A673 (cell line): ENCODE results near the gene NPIPB9. TPM values are rescaled to one million over a fixed set of nuclear protein-coding genes. Genes with fewer than 3 reads are reported as not detected.
A peak's percentile ranks its signal among the peaks of the same experiment; 100 is the strongest.
"Not testable (repeated sequence)": the region's sequence is repeated elsewhere in the genome, so short reads cannot be mapped to it uniquely, and the experiment has no call there.

Source experiments
- BruUV-seq: library from RNA; stranded (reverse); fragments of 400-500 nt; replicated peaks from 2 replicates; lab custom pipeline; 2021; lab: Mats Ljungman, UMichigan
- CTCF ChIA-PET: fragments of 300-600 bp; sonication (Branson Sonifier 250); formaldehyde crosslinking; loops from one replicate; lab custom pipeline; 2022; ENCODE audit warnings: antibody characterized with exemption; lab: Charles Lee
- POLR2A ChIA-PET: fragments of 300-600 bp; sonication (Branson Sonifier 250); formaldehyde crosslinking; loops from one replicate; lab custom pipeline; 2022; ENCODE audit warnings: antibody characterized with exemption; ENCODE audit not compliant: low non-redundant PET; lab: Charles Lee
- DNase-seq: peaks from one replicate; pipeline ENCODE4 v3.0.0-alpha.2; 2015; ENCODE audit warnings: low spot score
- H3K27ac ChIP-seq: fragments of 200-600 bp; sonication (generic); 2 replicates; pipeline ENCODE4 v1.5.1; 2016; ENCODE audit warnings: mixed run types, low read depth, mild to moderate bottlenecking, mixed read lengths, antibody characterized with exemption, low read length; ENCODE audit not compliant: poor library complexity, severe bottlenecking
- H3K27me3 ChIP-seq: fragments of 200-600 bp; sonication (generic); replicated peaks from 2 replicates; pipeline ENCODE4 v1.6.1; 2017; ENCODE audit warnings: mixed run types, low read depth, mild to moderate bottlenecking, mixed read lengths, antibody characterized with exemption, low read length; ENCODE audit not compliant: insufficient read depth, poor library complexity
- H3K36me3 ChIP-seq: fragments of 200-600 bp; sonication (generic); 2 replicates; pipeline ENCODE4 v1.6.1; 2016; ENCODE audit warnings: mixed run types, mild to moderate bottlenecking, mixed read lengths, antibody characterized with exemption, low read length; ENCODE audit not compliant: insufficient read depth, poor library complexity, severe bottlenecking
- H3K4me1 ChIP-seq: fragments of 200-600 bp; sonication (generic); 2 replicates; pipeline ENCODE4 v1.6.1; 2017; ENCODE audit warnings: mixed run types, mild to moderate bottlenecking, mixed read lengths, antibody characterized with exemption, low read length; ENCODE audit not compliant: insufficient read depth, poor library complexity, severe bottlenecking
- H3K4me3 ChIP-seq: fragments of 200-600 bp; sonication (generic); 2 replicates; pipeline ENCODE4 v1.5.1; 2016; ENCODE audit warnings: low read depth, mixed run types, mild to moderate bottlenecking, mixed read lengths, low read length; ENCODE audit not compliant: poor library complexity, severe bottlenecking
- H3K9me3 ChIP-seq: fragments of 200-600 bp; sonication (generic); 2 replicates; pipeline ENCODE4 v1.6.1; 2016; ENCODE audit warnings: mixed run types, low read depth, mild to moderate bottlenecking, mixed read lengths, antibody characterized with exemption, low read length; ENCODE audit not compliant: poor library complexity, severe bottlenecking
- intact Hi-C: fragments of 100-400 bp; cut with micrococcal nuclease; formaldehyde crosslinking; loops from one replicate; pipeline ENCODE4 v1.10.0; 2022; ENCODE audit not compliant: unreplicated experiment
- total RNA-seq: library from RNA; stranded (reverse); gene quantifications from 2 replicates; pipeline ENCODE4 v1.2.3, GENCODE V29; 2021

NPIPB9 gene
- total RNA-seq, 1 experiment from 2014 or later, result 0.92 TPM

DNA sequence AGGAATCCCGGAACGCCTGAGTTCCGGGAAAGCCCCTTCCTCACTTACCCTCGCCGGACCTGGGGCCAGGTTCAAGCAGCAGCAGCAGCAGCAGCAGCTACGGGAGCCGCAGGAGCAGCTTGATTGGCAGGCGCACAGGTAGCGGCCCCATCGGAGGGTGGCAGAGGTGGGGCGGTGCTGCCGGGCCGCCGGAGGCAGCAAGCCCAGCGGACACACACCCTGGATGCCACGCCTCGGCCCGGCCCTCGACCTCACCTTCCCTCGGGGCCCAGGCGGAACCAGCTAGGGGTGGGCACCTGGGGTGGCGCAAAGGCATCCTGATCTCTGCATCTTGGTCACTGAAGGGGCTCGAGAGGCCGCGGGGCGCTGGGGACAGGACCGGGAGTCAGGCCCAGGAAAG, 11.0 kb upstream of the NPIPB9 start:
- intact Hi-C loops, BruUV-seq: not testable (repeated sequence)

DNA sequence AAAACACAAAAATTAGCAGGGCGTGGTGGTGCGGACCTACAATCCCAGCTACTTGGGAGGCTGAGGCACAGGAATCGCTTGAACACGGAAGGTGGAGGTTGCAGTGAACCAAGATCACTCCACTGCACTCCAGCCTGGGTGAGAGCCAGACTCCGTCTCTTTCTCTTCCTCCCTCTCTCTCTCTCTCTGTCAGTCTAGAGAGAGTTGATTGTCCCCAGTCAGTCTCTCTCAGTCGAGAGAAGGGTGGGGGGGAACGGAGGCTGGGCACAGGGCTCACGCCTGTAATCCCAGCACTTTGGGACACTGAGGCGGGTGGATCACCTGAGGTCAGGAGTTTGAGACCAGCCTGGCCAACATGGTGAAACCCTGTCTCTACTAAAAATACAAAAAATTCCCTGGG, 10.3 kb upstream of the NPIPB9 start:
- POLR2A ChIA-PET, CTCF ChIA-PET, BruUV-seq, H3K4me1 ChIP-seq, H3K36me3 ChIP-seq, H3K4me3 ChIP-seq, H3K9me3 ChIP-seq, intact Hi-C loops, H3K27me3 ChIP-seq, H3K27ac ChIP-seq: not testable (repeated sequence)
- peak; percentile 0 for DNase-seq

More for the DNA sequence above, 11.0 kb upstream of the NPIPB9 start:
- H3K27ac ChIP-seq, CTCF ChIA-PET, POLR2A ChIA-PET, H3K4me1 ChIP-seq, H3K36me3 ChIP-seq, H3K9me3 ChIP-seq, H3K4me3 ChIP-seq, H3K27me3 ChIP-seq, DNase-seq: not testable (repeated sequence)

DNA sequence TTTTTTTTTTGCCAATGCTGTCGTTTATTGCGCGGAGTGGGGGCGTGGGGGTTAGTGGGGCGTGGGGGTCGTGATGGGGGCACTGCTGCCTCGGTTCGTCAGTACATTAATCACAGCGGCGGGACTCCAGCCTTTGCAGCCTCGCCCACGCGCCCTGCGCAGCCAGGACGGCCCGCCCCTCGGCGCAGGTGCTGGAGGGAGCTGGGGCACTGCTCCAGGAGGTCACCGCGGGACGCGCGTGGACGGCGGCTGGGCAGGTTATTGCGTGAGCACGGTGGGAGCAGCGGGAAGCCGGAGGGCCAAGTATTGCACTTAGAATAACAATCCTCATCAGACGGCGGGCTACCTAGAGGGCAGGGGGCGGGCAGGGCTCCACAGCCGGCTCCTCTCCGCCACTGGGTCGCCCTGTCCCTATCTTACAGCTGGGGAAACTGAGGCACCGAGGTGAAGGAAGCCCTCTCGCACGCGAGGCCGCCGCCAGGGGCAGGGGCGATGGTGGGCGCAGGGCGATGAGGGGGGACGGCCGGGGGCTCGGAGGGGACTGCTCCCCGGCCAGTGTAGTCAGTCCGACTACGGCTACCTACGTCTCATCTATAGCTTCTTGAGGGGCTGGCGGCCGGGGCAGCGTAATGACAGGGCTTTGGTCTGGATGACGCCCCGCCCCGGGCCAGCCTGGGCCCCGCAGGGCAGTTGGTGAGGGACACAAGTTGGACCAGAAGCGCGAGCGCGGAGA, 4.8 kb upstream of the NPIPB9 start:
- POLR2A ChIA-PET, intact Hi-C loops, H3K27me3 ChIP-seq, H3K9me3 ChIP-seq, DNase-seq, H3K4me1 ChIP-seq, CTCF ChIA-PET, H3K4me3 ChIP-seq, BruUV-seq, H3K27ac ChIP-seq, H3K36me3 ChIP-seq: not testable (repeated sequence)

DNA sequence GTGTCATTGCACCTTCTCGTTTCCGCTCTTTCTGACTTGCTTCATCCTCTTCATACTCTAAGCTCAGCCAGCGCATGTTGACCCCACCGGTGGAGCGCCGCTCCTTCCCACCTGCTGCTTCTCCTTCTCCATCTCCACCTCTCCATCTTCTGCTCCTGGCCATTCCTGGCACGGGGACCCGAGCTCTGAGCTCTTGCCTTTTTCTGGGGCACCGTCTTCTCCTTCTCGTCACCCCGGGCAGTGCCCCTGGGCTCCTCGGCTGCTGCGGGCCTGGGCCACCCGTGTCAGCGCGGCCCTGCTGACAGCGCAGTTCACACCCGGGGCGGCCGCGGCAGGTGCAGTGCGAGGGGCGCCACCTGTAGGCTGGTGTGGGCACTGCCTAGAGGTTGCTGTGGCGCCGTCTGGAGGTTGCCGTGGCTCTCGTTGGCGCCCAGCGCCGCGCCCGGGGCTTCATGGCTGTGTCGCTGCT, 1.6 kb upstream of the NPIPB9 start:
- intact Hi-C loops, H3K27me3 ChIP-seq, BruUV-seq, H3K4me1 ChIP-seq, H3K4me3 ChIP-seq, H3K27ac ChIP-seq, H3K9me3 ChIP-seq, CTCF ChIA-PET, H3K36me3 ChIP-seq, DNase-seq, POLR2A ChIA-PET: not testable (repeated sequence)

DNA sequence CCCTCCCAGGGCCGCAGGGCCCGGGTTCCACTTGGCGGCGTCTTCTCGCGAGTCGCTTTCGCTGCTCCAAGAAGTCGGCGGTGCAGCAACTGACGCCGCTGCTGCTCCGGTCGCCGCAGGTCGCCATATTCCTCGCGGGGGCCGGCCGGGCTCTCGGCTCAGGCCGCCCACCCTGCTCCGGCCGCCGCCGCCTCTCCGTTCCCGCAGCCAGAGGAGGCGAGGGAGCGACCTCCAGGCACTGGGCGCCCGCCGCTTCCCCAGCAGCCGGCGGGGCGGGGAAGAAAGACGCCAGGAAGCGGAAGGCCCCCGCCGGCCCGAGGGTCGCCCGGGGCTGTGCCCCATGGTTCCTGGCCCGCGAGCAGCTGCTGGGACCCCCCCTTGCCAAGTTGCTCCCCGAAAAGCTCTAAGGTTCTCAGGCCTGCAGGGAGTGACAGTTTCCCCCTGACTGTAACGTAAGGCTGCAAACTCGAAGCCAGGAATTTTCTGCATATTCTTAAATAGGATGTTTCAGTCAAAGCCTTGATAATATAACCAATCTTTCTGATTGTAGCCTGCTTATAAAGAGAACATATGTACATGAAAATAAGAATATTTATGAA, 1.0 kb upstream of the NPIPB9 start:
- H3K4me1 ChIP-seq, intact Hi-C loops: not testable (repeated sequence)

DNA sequence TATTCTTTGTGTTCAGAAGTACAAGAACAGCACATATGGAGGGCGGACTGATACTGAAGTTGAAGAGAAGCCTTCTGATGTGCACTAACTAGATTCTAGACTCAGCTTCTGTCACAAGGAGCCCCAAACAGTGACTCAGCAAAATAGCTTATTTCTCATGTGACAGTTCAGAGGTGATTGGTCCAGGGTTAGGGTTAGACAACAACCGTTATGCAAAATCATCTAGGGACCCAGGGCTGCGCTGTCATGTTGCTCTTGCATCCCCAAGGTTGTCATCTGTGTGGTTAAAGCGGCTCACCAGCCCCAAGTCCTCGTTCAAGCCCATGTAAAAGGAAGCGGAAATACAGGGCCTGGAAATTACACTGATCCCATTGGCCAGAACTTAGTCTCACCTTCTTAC, 30.1 kb downstream of the NPIPB9 start:
- H3K4me3 ChIP-seq, intact Hi-C loops, BruUV-seq, POLR2A ChIA-PET, CTCF ChIA-PET, DNase-seq, H3K9me3 ChIP-seq, H3K27ac ChIP-seq, H3K4me1 ChIP-seq, H3K27me3 ChIP-seq, H3K36me3 ChIP-seq: not testable (repeated sequence)

More for the DNA sequence above, 1.0 kb upstream of the NPIPB9 start:
- CTCF ChIA-PET, H3K27ac ChIP-seq, H3K36me3 ChIP-seq, DNase-seq, H3K27me3 ChIP-seq, H3K9me3 ChIP-seq, H3K4me3 ChIP-seq, POLR2A ChIA-PET, BruUV-seq: not testable (repeated sequence)

DNA sequence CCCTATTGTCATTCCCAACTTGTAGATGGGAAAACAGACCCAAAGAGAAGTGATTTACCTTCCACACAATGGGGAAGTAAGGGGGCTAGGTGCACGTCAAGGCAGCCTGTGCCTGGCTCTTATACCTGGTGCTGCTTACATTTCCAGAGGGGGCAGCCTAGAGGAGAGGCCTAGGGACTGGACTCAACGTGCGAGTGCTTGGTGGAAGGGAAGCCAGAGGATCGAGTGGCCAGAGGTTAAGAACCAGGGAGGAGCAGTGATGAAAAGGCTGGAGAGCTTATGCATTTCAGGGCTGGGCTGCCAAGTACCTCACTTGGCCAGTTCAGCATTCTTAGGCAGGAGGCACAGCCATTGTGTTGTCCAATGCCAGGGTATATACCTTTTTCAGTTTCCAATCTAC, 30.8 kb downstream of the NPIPB9 start:
- POLR2A ChIA-PET, result not testable (repeated sequence)

More for the DNA sequence above, 30.8 kb downstream of the NPIPB9 start:
- H3K27me3 ChIP-seq, H3K4me1 ChIP-seq, H3K27ac ChIP-seq, H3K9me3 ChIP-seq, DNase-seq, intact Hi-C loops, BruUV-seq, H3K36me3 ChIP-seq, H3K4me3 ChIP-seq, CTCF ChIA-PET: not testable (repeated sequence)
